Putamen (tissue), 1 donor: ENCODE measurements around the gene KLRD1.
"Not testable (repeated sequence)": the region's sequence is repeated elsewhere in the genome, so short reads cannot be mapped to it uniquely, and the experiment has no call there.

ENCODE experiments used
- DNase-seq: peaks from one replicate; pipeline ENCODE4 v3.0.0-alpha.2; 2016; ENCODE audit warnings: low spot score

KLRD1 gene

GRCh38 chr12:10369557-10370415 is 62.1 kb downstream of the KLRD1 start:
- no peak for DNase-seq

GRCh38 chr12:10371893-10372535 is 64.3 kb downstream of the KLRD1 start:
- DNase-seq, result not testable (repeated sequence)

- no peak for DNase-seq
Measured at GRCh38 chr12:10372559-10372958, 64.9 kb downstream of the KLRD1 start.

- no peak for DNase-seq
Measured at GRCh38 chr12:10374624-10375018, 67.0 kb downstream of the KLRD1 start.

GRCh38 chr12:10378737-10379136 is 71.1 kb downstream of the KLRD1 start:
- DNase-seq, result not testable (repeated sequence)
